ENCODE results near the gene ACAA2. TPM values are rescaled to one million over a fixed set of nuclear protein-coding genes. Genes with fewer than 3 reads are reported as not detected.

The ACAA2 gene
- total and polyA plus RNA-seq, 5 experiments from 2014 or later = 27.2 to 106 (median 59.7) TPM

DNA sequence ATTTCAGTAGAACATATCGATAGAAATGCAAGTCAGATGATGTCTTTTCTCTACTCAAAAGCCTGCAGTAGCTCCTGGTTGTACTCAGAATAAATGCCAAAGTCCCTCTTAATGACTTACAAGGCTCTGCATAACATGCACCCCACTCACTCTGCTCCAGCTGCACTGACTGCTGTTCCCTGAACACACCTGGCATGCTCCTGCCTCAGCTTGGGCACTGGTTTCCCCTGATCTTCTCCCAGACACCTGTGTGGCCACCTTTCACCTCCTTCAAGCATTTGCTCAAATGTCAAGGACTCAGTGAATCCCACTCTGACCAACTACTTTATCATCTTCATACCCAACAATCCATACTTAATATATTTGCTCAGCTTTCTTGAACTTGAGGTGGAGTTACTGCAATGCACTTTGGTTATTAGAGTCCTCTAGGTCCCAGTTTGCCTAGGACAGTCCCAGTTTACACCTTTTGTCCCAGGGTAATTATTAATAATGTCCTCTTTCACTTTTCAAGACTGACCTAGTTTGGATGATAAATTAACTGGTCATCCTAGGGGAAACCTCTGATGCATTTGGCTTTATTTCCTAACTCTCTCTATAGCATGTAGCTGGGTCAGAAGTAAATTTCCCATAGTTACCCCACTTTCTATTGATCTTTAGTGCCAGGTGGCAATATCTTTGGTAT lies 44.1 kb downstream of the ACAA2 start:
- Mint-ChIP-seq H3K4me1 (peaks cover 0 to 6% (median 2%) of the 10 kb centered on the region in 4 donors), H3K4me3 (no peak overlapping the region), H3K27me3 (no peaks in the 10 kb centered on the region), H3K9me3 (peaks cover 0 to 5% (median 1%) of the 10 kb centered on the region in 9 donors), H3K27ac (no peak overlapping the region), H3K36me3 (no peaks in the 10 kb centered on the region)
- DNase-seq (no peak), ATAC-seq (no peak)
- POLR2A ChIA-PET = no interaction called here

DNA sequence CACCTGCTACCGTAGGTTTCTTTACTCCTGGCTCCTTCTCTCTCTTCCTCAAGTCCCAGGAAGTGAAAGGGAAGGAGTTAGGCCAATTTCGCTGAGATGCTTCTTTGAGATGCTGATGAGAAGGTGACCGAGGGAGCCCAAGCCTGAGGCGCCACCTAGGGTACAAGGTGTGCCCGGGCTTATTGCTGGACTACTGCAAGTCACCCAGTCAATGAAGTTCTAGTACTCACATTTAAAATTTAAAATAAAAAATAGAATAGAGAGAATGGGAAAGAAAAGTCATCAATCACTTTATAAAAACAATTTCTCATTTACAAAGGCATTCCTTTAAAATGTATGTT lies 45.3 kb downstream of the ACAA2 start:
- no peak for DNase-seq
- no peak for ATAC-seq
- POLR2A ChIA-PET = no interaction called here
- Mint-ChIP-seq H3K27ac (no peak overlapping the region), H3K27me3 (no peaks in the 10 kb centered on the region), H3K4me3 (no peak overlapping the region), H3K9me3 (peaks cover 0 to 3% (median 0%) of the 10 kb centered on the region in 9 donors), H3K4me1 (peaks cover 0 to 6% (median 2%) of the 10 kb centered on the region in 4 donors), H3K36me3 (no peaks in the 10 kb centered on the region)

DNA sequence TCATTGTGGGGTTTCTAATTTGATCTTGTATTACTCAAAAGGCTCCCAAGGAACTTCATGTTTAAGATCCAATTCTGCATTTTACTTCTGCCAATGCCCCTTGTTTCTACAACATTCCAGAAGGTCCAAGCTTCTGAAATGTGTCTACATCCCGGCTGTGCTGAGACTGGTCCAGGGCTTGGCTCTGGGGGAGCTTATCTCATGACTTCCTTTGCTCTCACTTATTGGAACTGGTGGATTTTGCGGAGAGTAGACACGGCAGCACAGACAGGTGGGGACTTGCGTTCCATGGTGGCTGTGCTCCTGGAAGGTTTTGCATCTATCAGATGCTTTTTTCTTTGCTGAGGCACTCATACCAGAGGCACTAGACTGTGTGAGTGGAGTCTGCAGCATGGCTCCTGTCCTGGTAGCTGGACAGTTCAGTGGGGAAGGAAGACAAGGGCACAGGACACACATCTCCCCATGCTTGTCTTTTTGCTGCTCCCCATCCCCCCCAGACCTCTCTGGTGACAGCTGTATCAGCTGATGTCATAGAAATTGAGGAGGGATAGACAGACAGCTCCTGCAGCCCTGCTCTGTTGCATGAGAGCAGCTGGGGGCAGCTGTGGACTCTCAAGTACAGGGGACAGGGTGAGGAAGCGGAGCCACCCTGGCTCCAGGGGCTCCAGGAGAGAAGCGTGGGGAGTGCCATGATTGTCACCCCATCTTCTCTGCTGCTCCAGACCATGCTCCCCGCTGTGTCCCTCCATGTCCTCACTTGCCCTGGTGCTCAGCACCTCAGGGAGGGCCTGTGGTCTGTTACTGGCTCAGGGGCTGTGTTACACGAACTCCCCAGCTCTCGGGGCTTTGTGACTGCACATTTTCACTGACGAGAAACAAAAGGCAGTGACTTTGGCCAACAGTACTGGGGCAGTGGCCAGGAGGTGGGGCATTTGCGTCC lies 46.0 kb downstream of the ACAA2 start:
- no peak for ATAC-seq
- POLR2A ChIA-PET = interaction anchor here (0.5 kb wide), 1 partner anchor 94 kb away, joined by 3 read pairs; no protein-coding TSS in a partner anchor
- Mint-ChIP-seq H3K9me3 (peaks cover 0 to 3% (median 0%) of the 10 kb centered on the region in 9 donors), H3K4me3 (no peak overlapping the region), H3K4me1 (peaks cover 0 to 6% (median 2%) of the 10 kb centered on the region in 4 donors), H3K27me3 (no peaks in the 10 kb centered on the region), H3K27ac (peak overlapping the region in 1 of 10 donors; percentile 4), H3K36me3 (no peaks in the 10 kb centered on the region)
- DNase-seq = no peak

DNA sequence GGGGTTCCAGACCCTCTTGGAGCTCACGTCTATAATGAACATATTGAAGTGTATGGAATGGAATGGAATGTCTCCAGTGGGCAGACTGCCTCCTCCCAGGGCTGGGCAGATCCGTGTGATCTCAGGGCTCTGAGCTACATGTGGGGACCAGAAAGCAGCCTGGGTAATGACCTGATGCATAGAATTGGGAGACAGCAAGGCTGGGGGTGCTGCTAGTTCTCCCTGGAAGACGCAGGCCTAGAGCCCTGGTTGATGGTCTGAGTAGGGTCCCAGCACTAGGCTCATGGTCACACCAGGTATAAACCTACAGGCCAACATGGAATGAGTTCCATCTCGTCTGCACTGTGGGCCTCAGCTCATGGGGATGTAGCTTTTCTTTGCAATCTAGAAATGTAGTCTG lies 46.7 kb downstream of the ACAA2 start:
- Mint-ChIP-seq H3K4me1 (peaks cover 0 to 6% (median 2%) of the 10 kb centered on the region in 4 donors), H3K36me3 (no peaks in the 10 kb centered on the region), H3K9me3 (peaks cover 0 to 3% (median 0%) of the 10 kb centered on the region in 9 donors), H3K4me3 (no peak overlapping the region), H3K27ac (peak overlapping the region in 2 of 10 donors; percentile 3 to 4), H3K27me3 (no peaks in the 10 kb centered on the region)
- ATAC-seq (no peak), DNase-seq (no peak)
- POLR2A ChIA-PET = no interaction called here

DNA sequence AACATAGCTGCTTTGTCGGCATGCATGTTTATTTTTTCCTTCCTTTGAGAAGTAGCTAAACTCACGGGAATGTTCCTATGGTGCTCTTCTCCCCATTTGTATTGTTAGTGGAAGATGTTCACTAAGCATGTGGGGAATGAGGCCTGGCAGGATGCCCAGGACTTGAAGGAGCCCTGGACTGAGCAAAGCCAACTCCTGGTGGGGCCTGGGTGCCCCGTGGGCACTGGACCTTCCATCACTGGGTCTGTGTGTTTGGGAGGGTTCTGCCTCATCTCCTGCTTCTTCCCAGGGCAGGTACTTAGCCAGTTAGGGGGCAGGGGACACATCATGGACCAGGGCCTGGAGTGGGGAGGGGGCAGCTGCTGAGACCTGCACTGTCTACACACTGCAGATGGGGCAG lies 49.3 kb downstream of the ACAA2 start:
- Mint-ChIP-seq H3K4me3 (no peak overlapping the region), H3K27ac (no peak overlapping the region), H3K9me3 (no peaks in the 10 kb centered on the region), H3K27me3 (peaks cover 0 to 9% (median 0%) of the 10 kb centered on the region in 5 donors), H3K4me1 (peaks cover 0 to 4% (median 2%) of the 10 kb centered on the region in 4 donors), H3K36me3 (no peaks in the 10 kb centered on the region)
- POLR2A ChIA-PET = no interaction called here
- no peak for ATAC-seq
- DNase-seq = no peak

DNA sequence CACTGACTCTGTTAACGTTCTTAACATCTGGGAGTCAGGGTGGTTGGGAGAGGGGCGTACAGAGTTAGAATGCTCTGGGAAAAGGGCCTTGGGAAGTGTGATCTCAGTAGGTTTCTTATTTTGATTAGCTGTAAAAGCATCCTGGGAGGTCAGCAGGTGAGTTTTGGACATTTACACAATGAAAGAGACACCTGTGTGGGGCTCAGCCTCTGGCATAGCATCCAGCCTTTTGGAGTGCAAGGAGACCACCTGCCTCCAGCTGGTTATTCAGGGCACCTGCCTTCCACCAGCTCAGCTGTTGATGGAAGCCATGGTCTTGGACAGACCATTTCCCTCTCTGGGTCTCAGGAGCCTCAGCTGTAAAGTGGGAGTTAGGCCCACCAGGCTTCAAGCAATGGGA lies 49.7 kb downstream of the ACAA2 start:
- ATAC-seq (no peak), DNase-seq (no peak)
- H3K4me3 Mint-ChIP-seq = no peak overlapping the region
- no peaks in the 10 kb centered on the region for H3K36me3 Mint-ChIP-seq
- POLR2A ChIA-PET = no interaction called here
- peaks cover 0 to 9% (median 0%) of the 10 kb centered on the region in 5 donors for H3K27me3 Mint-ChIP-seq
- H3K27ac Mint-ChIP-seq = peak overlapping the region in 1 of 10 donors; percentile 35
- H3K4me1 Mint-ChIP-seq = peaks cover 0 to 4% (median 2%) of the 10 kb centered on the region in 4 donors
- H3K9me3 Mint-ChIP-seq = no peaks in the 10 kb centered on the region

DNA sequence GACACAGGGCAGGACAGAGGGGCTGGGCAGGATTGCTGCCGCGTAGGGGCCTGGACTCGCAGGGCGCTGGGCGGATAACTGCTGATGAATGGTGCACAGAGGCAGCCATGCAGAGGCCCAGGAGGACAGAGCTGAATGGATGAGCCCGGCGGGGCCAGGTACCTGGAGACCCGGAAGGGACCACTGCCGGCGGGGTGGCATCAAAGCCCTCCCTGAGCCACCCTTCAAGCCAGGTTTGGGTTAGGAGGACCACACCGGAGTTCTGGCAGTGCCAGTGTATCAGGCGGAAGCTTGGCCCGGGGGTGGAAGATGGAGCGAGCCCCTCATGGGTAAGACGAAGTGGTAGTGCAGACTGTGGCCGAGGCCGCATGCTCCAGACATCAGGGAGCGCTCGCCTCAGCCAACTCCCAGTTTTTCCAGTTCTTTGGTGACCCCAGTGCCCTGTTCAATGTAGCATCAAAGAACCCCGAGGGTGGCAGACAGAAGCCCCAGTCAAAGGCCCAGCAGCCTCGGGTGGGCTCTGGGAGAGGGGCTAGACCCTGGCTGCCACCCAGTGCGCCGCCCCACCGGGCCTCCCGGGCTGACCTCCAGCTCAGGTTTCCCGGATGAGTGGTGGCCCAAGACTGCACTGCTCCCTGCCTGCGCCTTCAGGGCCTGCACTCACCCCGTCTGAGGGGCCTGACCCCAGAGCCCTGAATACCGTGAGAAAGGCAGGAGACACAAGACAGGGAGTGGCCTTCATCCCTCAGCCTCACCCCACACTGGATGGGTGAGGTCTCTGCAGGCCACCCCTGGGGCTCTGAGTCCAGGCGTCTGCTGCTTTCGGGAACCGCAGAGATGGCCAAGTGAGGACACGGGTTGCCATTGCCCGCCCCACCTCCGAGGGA lies 50.9 kb downstream of the ACAA2 start:
- Mint-ChIP-seq H3K4me1 (peaks cover 0 to 5% (median 2%) of the 10 kb centered on the region in 4 donors), H3K36me3 (no peaks in the 10 kb centered on the region), H3K27me3 (peaks cover 0 to 9% (median 0%) of the 10 kb centered on the region in 5 donors), H3K27ac (no peak overlapping the region), H3K4me3 (no peak overlapping the region), H3K9me3 (no peaks in the 10 kb centered on the region)
- no peak for DNase-seq
- POLR2A ChIA-PET = no interaction called here
- ATAC-seq = no peak

DNA sequence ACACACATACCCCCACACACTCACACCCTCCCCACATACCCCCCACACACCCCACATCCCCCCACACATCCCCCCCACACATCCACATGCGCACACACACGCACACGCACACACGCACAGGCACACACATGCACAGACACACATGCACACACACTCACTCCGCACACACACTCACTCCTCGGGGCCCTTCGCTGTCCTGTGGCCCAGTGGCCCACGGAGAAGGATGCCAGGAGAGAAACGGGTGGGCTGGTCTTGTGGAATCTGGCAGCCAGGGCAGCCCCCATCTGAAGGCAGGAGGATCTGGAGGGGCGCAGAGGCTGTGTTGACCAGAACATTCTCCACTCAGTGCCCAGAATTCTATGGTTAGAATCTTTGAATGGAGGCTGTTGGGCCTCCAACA lies 51.6 kb downstream of the ACAA2 start:
- no peak overlapping the region for H3K4me3 Mint-ChIP-seq
- no peak for ATAC-seq
- peaks cover 0 to 5% (median 2%) of the 10 kb centered on the region in 4 donors for H3K4me1 Mint-ChIP-seq
- DNase-seq = no peak
- POLR2A ChIA-PET = no interaction called here
- H3K27ac Mint-ChIP-seq = no peak overlapping the region
- no peaks in the 10 kb centered on the region for H3K36me3 Mint-ChIP-seq
- peaks cover 0 to 9% (median 0%) of the 10 kb centered on the region in 5 donors for H3K27me3 Mint-ChIP-seq
- no peaks in the 10 kb centered on the region for H3K9me3 Mint-ChIP-seq

DNA sequence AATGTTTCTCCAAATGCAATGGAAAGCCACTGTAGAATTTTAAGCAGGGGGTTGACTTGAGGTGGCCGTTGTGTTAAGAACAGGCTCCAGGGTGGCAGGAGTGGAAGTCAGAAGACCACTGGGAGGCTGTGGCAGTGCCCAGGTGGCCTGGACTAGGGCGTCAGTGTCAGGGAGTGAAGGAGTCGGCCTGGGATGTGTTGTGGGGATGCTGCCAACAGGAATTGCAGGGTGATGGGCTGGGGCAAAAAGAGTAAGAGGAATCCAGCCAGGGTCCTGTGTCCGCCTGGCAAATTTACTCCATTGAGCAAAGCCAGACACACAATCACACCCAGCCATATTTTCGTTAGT lies 55.1 kb downstream of the ACAA2 start:
- Mint-ChIP-seq H3K27ac (no peak overlapping the region), H3K4me1 (peaks cover 0 to 3% (median 0%) of the 10 kb centered on the region in 4 donors), H3K36me3 (no peaks in the 10 kb centered on the region), H3K4me3 (no peak overlapping the region), H3K9me3 (peaks cover 0 to 4% (median 0%) of the 10 kb centered on the region in 9 donors), H3K27me3 (peaks cover 0 to 9% (median 0%) of the 10 kb centered on the region in 5 donors)
- no peak for ATAC-seq
- no peak for DNase-seq
- POLR2A ChIA-PET = no interaction called here

DNA sequence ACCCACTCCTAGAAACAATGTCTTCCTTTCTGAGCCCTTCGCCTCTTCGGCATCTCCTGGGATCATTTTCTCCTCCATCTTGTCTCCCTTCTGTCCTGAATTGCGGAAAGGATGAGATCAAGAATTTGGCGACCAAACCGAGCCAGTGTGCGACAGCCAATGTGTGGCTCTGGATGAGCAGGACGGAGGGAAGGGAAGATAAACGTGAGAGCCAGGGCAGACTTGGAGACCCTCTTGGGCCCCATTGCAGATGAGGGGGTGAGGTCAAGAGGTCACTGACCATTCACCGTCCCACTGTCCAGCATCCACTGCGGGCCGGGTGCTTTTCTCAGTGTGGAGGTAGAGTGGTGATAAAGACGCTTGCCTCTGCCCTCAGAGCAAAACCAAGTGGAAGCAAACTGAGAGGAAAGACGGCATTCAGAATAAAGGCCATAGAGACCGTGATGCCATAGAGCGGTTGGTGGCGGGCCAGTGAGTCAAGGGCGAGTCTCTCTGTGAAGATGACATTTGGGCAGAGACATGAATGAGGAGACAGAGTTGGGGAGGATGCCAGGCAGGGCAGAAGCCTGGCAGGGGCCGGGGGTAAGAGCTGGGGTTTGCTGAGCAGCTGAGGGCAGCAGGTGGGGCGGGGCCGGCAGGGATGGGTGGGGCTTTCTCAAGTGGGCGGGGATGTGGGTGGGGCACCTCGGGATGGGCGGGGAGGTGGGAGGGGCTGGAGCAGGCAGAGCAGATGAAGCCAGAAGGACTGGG lies 55.6 kb downstream of the ACAA2 start:
- Mint-ChIP-seq H3K27me3 (peaks cover 0 to 9% (median 0%) of the 10 kb centered on the region in 5 donors), H3K27ac (peak overlapping the region in 1 of 10 donors; percentile 17), H3K9me3 (peaks cover 0 to 4% (median 0%) of the 10 kb centered on the region in 9 donors), H3K36me3 (no peaks in the 10 kb centered on the region), H3K4me3 (no peak overlapping the region), H3K4me1 (peaks cover 0 to 5% (median 2%) of the 10 kb centered on the region in 4 donors)
- DNase-seq (no peak), ATAC-seq (no peak)
- POLR2A ChIA-PET = no interaction called here

DNA sequence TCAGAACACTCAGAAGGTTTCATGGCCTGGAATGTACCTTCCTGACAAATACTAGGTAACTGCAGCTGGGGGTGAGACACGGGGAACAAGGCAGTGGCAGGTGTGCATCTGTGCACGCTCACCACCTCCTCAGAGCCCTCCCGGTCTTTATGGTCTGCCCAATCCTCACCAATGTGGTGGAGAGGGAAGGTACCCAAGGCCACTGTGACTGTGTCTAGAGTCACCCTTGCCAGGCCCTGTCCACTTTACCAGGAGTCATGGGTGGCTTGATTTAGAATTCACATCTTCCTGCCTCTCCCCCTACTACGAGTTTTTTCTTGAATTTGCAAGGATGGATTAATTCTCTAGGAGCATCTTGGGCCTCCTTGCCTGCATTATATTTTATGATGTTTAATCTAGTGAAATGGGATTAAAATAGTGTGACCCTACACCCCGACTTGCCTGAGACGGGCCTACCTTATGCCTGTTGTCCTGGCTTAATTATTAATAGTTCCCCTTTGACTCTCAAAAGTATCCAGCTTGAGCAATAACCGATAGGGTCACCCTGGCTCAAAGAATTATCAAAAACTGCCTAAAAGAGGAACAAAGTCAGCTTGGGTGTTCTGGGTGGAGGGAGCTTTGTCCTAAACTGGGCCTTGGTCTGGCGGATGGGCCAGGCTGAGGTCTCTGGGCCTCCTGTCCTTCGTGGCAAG lies 56.5 kb downstream of the ACAA2 start:
- peaks cover 0 to 4% (median 0%) of the 10 kb centered on the region in 9 donors for H3K9me3 Mint-ChIP-seq
- no peaks in the 10 kb centered on the region for H3K36me3 Mint-ChIP-seq
- ATAC-seq (no peak), DNase-seq (no peak)
- H3K27me3 Mint-ChIP-seq = peaks cover 0 to 9% (median 0%) of the 10 kb centered on the region in 5 donors
- POLR2A ChIA-PET = no interaction called here
- H3K27ac Mint-ChIP-seq = no peak overlapping the region
- H3K4me1 Mint-ChIP-seq = peaks cover 3 to 13% (median 7%) of the 10 kb centered on the region in 4 donors
- H3K4me3 Mint-ChIP-seq = no peak overlapping the region
